SKM-1 treated with dmso at 0.1 percent for 144 hours (cell line): ENCODE results near the gene SULT1A4.
"Not testable (repeated sequence)": the region's sequence is repeated elsewhere in the genome, so short reads cannot be mapped to it uniquely, and the experiment has no call there.

Experiments
- DNase-seq: peaks from one replicate; lab custom pipeline; 2025; ENCODE audit not compliant: unreplicated experiment; lab: John Stamatoyannopoulos, UW

The SULT1A4 gene

GRCh38 chr16:29459706-29460646 lies at the start of gene SULT1A4:
Gene SULT1A4, plus strand, starts transcription at chr16:29459913. Its CDS starts 1,473 bp downstream, at chr16:29461386.
- DNase-seq: not testable (repeated sequence)

- DNase-seq: not testable (repeated sequence)
These were observed 36.1 kb upstream of the SULT1A4 start for GRCh38 chr16:29423587-29423986.

- DNase-seq: not testable (repeated sequence)
These were observed 34.3 kb upstream of the SULT1A4 start for GRCh38 chr16:29425390-29425789.

- DNase-seq: not testable (repeated sequence)
These were observed 6.0 kb upstream of the SULT1A4 start for GRCh38 chr16:29453754-29454153.

GRCh38 chr16:29454269-29454668 lies 5.4 kb upstream of the SULT1A4 start, which contains the start of the genes BOLA2 and SLX1B:
Gene BOLA2, minus strand, starts transcription at chr16:29454351. Its CDS starts 98 bp downstream, at chr16:29454253.
Gene SLX1B, plus strand, starts transcription at chr16:29454533.
- not testable (repeated sequence) for DNase-seq

- DNase-seq: not testable (repeated sequence)
These were observed 4.9 kb upstream of the SULT1A4 start for GRCh38 chr16:29454828-29455227.

GRCh38 chr16:29457660-29458059 lies 2.1 kb upstream of the SULT1A4 start:
- DNase-seq: not testable (repeated sequence)

GRCh38 chr16:29460647-29461030 lies 926 bp downstream of the SULT1A4 start:
- DNase-seq: not testable (repeated sequence)

GRCh38 chr16:29465985-29466824 lies 6.5 kb downstream of the SULT1A4 start:
- DNase-seq: not testable (repeated sequence)

GRCh38 chr16:29466904-29467303 lies 7.2 kb downstream of the SULT1A4 start:
- DNase-seq: not testable (repeated sequence)

- not testable (repeated sequence) for DNase-seq
These were observed 8.1 kb downstream of the SULT1A4 start for GRCh38 chr16:29467654-29468366.

GRCh38 chr16:29469660-29470059 lies 9.9 kb downstream of the SULT1A4 start:
- not testable (repeated sequence) for DNase-seq

- not testable (repeated sequence) for DNase-seq
These were observed 12.4 kb downstream of the SULT1A4 start for GRCh38 chr16:29472065-29472464.

GRCh38 chr16:29482276-29482675 lies 22.6 kb downstream of the SULT1A4 start:
- DNase-seq: not testable (repeated sequence)

- not testable (repeated sequence) for DNase-seq
These were observed 46.6 kb downstream of the SULT1A4 start, which contains the start of gene NPIPB12 for GRCh38 chr16:29506308-29506707. Gene NPIPB12, minus strand, starts transcription at chr16:29506408.
